GM18870 (cell line): ENCODE results near the gene CDK8.
A peak's percentile ranks its signal among the peaks of the same experiment; 100 is the strongest.

ENCODE experiments used
- ATAC-seq: cut with Tn5 transposase; IDR thresholded peaks from one replicate; pipeline ENCODE4 v1.9.1; 2021; ENCODE audit warnings: moderate library complexity; ENCODE audit not compliant: unreplicated experiment

CDK8 gene

GRCh38 chr13:26253787-26254582 lies at the start of gene CDK8:
CDK8 (plus strand) TSS chr13:26254129; CDS start chr13:26254642, 513 bp downstream.
- peak; percentile 86 for ATAC-seq

DNA sequence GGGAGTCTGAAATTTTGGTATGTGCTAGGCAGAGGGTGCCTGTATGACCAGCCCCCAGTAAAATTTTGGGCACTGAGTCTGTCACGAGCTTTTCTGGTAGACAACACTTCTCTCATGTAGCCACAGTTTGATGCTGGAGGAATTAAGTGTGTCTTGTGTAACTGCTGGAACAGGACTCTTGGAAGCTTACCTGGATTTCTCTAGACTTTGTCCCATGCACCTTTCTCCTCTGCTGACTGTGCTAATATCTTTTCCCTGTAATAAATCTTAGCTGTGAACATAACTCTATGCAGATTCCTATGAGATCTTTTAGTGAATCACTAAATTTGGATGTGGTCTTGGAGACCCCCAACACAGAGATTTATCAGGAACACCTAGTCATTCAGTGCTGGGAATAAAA lies 45.6 kb upstream of the CDK8 start:
- ATAC-seq: no peak

DNA sequence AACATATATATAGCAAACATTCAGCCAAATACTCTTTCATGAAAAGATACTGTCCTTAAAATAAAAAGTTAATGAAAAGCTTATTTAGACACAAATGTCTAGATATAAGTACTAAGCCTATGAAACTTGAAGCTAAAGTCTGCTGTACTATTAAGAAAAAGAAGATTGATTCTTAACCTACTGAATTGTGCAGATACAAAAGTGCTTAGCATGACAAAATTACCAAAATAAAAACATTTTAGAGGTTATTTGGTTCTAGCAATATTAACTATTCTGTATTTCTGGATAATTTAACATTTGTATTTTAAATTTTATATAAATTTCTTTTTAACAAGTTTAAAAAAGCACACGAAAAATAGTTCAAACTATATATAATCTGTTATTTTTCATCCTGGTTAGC lies 40.6 kb upstream of the CDK8 start:
- ATAC-seq: no peak

DNA sequence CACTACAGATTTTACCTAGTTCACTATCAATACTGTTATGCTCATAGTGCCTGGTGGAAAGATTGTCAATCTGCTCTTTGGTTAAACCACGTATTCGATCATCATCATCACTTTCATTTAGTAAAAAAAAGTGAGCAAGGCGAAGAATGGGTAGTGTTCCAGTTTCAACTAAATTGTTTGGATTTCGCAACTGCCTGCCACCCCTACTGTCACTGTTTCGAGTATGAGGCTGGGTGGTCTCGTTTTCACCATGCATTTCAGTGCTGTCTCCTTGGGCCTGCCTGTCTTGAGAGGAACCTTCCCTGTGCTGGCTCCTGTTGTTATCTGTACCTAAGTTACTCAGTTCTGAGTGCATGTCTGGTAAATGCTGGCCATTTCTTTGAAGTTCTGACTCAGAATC lies 39.9 kb upstream of the CDK8 start:
- no peak for ATAC-seq

DNA sequence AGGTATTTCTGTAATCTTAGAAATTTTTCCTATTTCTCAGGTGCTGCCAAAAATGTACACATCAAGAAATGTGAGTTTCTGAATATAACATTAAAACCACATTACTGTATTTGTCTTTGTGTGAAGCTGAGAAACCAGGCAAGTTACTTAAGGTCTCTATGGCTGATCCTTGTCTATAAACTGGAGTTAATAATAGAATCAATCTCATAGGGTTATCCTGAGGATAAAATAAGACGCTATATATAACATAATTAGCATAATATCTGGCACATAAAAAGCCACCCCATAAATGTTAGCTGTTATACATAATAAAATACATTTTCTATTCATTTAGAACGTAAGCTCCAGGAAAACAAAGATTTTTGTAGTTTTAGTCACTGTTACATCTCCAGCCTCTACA lies 37.9 kb upstream of the CDK8 start:
- ATAC-seq: no peak

DNA sequence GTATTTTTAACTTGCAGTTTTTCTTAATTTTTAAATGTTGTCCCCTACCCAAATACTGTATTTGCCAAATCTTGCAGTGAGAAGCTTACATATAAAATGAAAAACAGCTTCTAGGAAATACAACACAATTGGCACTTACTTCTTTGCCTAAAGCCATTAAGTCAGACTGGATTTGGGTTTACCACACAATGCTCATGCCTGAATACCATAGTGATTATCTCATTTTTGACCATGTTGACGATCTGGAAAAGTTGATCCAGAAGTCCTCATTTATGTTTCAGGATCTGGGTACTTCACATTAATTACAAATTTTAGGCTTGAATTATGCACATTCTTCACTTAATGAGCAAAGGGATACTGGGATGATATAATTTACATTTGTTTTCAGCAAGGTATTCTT lies 34.2 kb upstream of the CDK8 start:
- ATAC-seq: no peak

- ATAC-seq: no peak
These were observed 33.4 kb upstream of the CDK8 start for GRCh38 chr13:26220575-26220974.

DNA sequence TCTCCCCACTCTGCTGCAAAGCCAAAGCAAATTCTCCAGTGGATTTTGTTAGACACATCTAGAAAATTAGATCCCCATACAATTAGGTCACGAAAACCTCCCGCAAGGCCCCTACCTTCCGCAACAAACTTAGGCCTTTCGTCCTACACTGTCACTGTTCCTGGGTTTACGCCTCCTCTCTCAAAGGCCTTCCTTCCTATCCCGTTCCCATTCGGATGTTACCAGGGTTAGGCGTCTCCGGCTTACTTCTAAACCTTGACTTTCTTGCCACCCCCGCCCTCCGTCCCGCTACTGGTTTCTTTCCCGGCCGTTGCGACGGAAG lies 32.6 kb upstream of the CDK8 start:
- ATAC-seq: peak; percentile 30

DNA sequence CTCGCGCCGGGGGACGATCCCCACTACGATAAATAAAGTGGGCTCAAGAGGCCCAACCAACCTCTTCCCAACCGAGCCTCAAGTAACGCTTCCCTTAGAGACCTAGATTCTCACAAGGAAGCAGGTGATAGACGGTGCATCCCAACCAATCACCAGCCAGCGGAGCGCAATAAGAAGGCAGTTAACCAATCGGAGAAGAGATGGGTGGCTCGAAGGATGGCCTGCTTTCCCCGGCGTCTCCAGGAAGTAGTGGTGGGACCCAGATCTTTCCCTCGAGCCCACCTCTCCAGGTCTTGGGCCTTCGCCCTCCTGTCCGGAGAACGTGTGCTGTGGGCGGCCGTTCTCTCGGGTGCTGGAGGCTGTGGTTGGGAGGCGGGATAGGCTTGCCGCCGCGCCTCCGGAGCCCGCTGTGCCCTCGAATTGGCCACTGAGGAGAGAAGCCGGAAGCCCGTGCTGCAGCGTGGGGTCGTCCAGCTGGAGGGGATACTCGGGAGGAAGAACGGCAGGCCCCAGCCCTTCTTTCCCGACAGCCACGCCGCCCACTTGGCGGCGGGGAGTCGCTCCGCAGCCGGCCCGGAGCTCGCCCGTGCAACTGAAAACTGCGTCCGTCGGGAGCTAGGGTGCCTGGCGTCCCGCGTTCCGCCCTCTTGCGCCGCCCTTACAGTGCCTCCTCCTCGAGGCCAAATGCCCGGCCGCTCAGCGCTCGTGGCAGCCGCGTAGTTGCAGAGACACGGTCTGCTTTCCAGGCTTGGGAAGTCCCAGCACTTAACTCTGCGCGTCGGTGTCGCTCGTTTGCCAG lies 32.0 kb upstream of the CDK8 start, which contains the start of gene RNF6:
TSS of gene RNF6 (minus strand) at position 594 of the 799 bp plus-strand sequence. CDS start 2,665 bp downstream, outside the sequence.
- peak; percentile 95 for ATAC-seq

- peak; percentile 44 for ATAC-seq
These were observed 31.3 kb upstream of the CDK8 start for GRCh38 chr13:26222520-26223046.

DNA sequence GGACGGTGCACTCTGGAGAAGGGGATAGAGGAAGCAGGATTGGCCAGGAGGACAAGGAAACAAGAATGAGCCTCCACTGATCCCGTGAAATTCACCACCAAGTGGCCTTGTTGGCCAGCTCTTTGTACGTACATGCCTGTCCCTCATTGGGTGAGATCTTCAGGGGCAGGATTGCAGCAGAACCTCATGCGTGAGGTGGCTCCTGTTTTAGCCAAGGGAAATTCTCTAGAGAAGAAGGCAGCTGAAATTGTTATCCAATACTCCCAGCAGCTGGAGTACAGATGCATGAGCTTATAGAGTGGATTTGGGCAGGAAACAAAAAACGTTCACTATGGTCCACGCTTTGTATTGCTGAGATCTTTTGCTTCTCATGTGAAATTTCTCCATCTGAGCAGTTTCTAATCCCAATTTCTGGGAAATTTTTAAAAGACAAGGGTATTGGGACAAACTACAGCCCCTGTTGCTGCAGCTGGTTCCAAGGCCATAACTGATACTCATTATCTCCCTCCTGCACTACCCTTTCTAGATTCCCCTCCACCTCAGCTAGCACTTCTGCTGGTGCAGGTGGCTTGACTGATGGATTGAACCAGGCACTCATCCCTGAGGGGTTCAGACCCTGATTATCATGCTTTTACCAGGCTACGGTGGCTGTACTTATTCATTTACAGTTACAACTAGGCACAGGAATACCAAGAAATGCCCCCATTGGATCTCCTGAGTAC lies 27.9 kb upstream of the CDK8 start:
- ATAC-seq: no peak

DNA sequence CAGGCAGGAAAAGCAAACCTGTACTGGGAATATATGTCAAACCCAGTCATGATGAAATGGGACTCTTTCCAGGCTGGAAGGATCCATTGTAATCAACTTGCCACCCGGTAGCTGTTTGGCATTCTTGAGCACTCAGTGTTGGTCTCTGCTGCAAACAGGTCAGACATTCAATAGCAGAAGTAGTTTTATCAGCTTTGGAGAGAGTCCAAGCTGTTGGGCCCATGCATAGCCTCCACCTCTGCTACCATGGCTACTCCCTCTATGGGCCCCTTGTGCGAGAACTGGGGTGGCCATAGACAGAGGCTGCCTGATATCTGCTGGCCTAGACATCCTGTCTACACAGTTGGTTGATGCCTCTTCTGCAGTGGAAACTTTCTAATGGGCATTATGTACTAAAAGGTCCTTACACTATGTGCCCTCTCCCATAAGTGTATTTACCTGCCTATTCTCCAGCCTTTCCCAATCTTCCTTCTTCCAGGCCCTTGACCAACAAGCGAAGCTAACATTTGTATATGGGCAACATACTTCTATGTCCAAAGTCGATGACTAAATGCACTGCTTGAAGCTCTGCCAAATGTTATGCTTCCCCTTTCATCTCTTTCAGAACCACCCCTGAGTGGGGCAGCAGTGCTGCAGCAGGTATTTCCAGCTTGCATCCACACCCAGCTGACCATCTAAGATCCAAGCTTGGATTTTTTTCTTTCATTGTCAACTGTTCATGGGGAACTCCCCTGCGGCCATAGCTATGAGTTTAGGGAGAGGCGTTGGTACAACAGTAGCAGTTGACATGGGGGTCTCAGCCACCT lies 26.6 kb upstream of the CDK8 start:
- no peak for ATAC-seq

DNA sequence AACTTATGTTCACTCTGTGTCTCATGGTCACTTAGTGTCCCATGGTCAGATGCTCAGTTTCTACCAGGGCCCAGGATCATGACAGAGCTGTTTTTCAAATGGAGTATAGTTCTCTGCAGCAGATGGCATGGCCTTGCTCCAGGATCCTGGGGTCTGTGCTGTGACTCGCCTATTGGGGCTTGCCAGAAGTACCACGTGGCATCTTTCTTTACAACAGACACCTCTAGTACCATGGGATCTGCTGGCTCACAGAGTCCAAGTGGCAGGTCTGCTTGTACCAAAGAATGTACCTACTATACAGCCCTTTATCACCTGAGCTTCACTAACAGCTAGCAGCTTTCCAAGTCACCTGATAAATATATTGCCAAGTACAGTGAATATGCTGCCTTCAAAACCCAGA lies 25.8 kb upstream of the CDK8 start:
- ATAC-seq: no peak

DNA sequence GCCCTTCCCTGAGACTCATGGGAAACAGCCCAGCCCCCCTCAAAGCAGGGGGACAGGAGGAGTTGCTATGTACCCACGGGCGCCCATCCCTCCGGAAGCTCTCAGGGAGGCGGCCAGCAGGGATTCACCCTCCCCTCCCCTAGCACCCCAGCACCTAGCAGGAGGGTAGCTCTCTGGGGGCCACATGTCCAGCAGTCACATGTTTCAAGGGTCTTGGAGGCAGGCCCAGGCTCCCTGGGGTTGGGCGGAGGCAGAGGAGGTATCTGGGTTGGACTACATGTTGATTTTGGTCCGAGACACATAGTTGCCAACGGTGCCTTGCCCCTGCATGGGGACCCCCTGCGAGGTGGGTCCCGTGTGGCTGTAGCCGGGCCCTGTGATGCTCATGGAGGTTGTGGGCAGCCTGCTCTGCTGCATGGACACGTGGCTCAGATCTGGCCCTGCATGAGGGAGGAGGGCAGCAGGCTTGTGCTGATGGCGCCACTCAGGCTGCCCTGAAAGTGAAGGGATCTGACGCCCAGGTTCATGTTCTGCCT lies 24.8 kb upstream of the CDK8 start:
- ATAC-seq: no peak

DNA sequence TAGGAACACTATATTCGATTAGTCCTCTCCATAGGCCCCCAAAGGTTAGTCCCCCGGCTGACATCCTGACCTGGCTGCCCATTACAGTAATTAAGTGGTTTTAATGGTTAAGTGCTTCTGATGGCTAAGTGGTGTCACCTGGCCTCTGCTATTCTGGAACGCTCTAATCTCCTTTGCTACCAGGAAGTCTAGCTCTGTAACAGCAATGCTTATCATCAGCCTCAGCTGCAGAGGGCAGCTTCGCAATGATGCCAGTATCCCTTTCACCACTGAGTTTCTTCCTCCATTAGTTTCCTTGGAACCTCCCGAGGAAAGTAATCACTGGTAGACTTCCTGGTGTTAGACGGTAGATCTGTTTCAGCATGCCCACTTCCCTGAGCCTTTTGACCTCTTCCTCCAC lies 23.2 kb upstream of the CDK8 start:
- ATAC-seq: no peak

DNA sequence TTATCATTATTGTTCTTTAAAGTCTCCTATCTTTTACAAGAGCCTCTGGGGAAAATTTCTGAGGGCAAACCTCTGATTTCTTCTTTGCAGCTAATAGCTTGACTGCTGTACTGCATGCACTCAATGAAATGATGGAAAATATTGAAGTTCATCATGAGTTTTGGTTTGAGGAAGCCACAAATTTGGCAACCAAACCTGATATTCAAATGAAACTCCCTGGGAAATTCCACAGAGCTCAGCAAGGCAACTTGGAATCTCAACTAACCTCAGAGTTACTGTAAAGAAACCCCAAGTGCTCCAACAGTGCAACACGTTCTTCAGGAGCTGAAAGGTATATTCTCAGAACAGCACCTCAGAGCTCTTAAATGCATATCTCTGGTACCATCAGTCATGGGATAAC lies 17.6 kb upstream of the CDK8 start:
- ATAC-seq: no peak

DNA sequence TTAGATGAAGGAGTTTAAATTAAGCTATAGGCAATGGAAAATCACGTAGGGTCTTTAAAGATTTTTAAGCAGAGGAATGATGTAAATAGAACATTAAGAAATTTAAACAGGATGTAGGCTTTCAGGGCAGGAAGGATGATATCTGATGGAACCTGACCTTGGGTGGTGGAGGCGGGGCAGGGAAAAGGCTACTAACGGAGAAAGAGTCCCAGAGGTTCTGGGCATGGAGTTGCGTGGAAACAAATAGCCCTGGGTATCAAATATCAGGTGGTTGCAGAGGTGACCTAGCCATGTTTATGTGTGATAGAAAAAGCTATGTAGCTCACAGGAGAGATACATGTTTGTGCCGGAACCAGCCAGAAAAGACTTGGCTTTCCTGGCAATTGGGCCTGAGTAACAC lies 7.8 kb upstream of the CDK8 start:
- no peak for ATAC-seq

DNA sequence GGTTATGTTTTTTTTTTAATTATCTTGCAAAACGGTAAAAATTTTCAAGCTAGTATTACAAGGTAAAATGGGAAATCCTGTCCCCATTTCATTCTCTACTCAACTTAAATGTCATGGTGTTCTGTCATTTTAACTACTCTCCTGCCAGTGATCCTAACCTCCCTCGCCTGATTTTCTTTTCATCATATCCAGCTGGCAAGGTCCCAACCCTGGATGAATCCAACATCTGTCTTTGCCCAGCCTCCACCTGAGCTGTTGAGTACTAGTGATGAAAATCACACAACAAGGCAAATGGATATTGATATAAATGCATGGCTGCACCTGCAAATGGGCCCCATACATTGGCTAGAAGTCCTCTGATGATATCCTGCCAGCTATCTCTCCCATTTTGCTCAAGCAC lies 6.9 kb upstream of the CDK8 start:
- ATAC-seq: no peak

GRCh38 chr13:26247608-26248007 lies 6.3 kb upstream of the CDK8 start:
- no peak for ATAC-seq

DNA sequence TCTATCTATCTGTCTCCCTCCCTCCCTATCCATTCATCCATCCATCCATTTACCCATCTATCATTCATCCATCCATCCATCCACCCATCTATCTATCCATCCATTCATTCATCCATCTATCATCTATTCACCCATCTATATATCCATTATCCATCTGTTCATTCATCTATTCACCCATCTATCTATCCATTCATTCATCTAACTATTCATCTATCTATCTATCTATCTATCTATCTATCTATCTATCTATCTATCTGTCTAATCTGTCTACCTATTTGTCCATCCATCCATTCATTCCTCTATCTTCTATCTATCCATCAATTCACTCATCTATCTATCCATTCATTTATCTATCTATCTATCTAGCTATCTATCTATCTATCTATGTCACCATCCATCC lies 4.4 kb upstream of the CDK8 start:
- no peak for ATAC-seq
